ENCODE measurements around the gene TRPC4AP. TPM values are rescaled to one million over a fixed set of nuclear protein-coding genes. Genes with fewer than 3 reads are reported as not detected.

Gene TRPC4AP
- total and polyA plus RNA-seq, 7 donors = 24.0 to 61.8 (median 45.3) TPM

DNA sequence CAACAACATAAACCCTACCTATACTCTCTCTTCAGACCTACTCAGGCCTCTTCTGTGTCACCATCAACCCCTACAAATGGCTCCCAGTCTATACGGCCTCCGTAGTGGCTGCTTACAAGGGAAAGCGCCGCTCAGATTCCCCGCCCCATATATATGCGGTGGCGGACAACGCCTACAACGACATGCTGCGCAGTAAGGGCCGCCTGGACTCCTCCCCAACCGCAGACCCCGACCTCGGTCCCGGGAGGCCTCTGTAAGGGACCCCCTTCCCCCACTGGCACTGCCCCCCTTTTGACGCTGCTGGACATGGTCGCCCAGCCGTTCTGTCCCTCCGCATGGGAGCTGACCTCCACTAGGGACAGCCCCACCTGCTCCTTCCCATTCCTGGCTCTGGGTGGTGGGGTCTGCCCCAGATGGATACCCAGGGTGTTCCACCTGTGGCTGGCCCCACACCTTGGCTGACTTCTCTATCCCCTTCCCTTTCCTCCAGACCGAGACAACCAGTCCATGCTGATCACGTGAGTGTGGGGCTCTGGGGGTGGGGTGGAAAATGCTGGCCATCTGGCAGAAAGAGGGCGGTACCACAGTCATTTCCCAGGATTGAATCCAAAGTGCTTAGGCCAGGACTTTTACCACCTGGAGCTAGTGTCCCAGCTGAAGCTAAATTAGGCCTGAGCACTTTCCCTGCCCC, 111.9 kb downstream of the TRPC4AP start:
- H3K27me3 ChIP-seq = peaks cover 14 to 75% (median 43%) of the 10 kb centered on the region in 3 donors
- DNase-seq = no peak
- no peak for TF ChIP-seq POLR2AphosphoS5 (IDR thresholded peaks at IDR 0.05)
- TF ChIP-seq EP300 (IDR thresholded peaks at IDR 0.05) = no peak
- TF ChIP-seq POLR2A (IDR thresholded peaks at IDR 0.05) = no peak
- TF ChIP-seq, protein P1, sequence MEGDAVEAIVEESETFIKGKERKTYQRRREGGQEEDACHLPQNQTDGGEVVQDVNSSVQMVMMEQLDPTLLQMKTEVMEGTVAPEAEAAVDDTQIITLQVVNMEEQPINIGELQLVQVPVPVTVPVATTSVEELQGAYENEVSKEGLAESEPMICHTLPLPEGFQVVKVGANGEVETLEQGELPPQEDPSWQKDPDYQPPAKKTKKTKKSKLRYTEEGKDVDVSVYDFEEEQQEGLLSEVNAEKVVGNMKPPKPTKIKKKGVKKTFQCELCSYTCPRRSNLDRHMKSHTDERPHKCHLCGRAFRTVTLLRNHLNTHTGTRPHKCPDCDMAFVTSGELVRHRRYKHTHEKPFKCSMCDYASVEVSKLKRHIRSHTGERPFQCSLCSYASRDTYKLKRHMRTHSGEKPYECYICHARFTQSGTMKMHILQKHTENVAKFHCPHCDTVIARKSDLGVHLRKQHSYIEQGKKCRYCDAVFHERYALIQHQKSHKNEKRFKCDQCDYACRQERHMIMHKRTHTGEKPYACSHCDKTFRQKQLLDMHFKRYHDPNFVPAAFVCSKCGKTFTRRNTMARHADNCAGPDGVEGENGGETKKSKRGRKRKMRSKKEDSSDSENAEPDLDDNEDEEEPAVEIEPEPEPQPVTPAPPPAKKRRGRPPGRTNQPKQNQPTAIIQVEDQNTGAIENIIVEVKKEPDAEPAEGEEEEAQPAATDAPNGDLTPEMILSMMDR (IDR thresholded peaks at IDR 0.05) = no peak
- no peaks in the 10 kb centered on the region for H3K9me3 ChIP-seq
- no peaks in the 10 kb centered on the region for H3K36me3 ChIP-seq
- 84 to 88% methylated on average over 22 of the region's 22 CpGs for WGBS, 2 donors
- H3K4me1 ChIP-seq = peaks cover 0 to 4% (median 0%) of the 10 kb centered on the region in 4 donors
- H3K27ac ChIP-seq = no peak overlapping the region
- intact Hi-C loops (cut with DNase I) = no loop called here
- H3K4me3 ChIP-seq = no peak overlapping the region

DNA sequence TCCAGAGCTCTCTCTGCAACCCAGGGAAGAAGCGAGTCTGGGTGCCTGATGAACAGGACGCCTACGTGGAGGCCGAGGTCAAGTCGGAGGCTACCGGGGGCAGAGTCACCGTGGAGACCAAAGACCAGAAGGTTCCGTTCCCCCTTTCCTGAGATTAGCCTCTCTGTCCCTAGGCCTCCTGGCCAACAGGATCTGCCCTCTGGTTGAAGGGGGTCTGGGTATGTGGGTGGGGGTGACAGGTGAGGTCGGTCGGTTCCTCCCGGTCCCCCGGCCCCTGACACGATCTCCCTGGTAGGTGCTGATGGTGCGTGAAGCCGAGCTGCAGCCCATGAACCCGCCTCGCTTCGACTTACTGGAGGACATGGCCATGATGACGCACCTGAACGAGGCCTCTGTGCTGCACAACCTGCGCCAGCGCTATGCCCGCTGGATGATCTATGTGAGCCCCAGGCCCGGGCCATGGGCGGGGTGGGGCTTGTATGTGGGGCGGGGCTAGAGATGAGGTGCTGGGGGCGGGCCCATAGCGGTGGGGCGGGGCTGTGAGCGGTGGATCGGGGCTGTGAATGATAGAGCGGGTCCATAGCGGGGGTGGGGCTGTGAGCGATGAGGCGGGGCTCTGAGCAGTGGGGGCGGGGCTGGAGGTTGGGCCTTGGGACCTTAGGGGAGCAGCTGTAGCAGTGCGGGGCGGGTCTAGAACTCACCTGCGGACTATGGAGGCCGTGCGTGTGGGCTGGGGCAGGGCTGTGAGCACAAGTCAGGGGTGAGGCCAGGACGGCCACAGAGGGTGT, 113.0 kb downstream of the TRPC4AP start:
- peaks cover 13 to 67% (median 42%) of the 10 kb centered on the region in 3 donors for H3K27me3 ChIP-seq
- 79 to 88% methylated on average over 42 of the region's 42 CpGs for WGBS, 2 donors
- TF ChIP-seq POLR2A (IDR thresholded peaks at IDR 0.05) = no peak
- TF ChIP-seq EP300 (IDR thresholded peaks at IDR 0.05) = no peak
- TF ChIP-seq, protein P1 (IDR thresholded peaks at IDR 0.05) = no peak
- TF ChIP-seq POLR2AphosphoS5 (IDR thresholded peaks at IDR 0.05) = no peak
- no peak overlapping the region for H3K4me3 ChIP-seq
- intact Hi-C loops (cut with DNase I) = no loop called here
- no peak for DNase-seq
- H3K4me1 ChIP-seq = peaks cover 0 to 4% (median 0%) of the 10 kb centered on the region in 4 donors
- no peaks in the 10 kb centered on the region for H3K36me3 ChIP-seq
- H3K27ac ChIP-seq = no peak overlapping the region
- H3K9me3 ChIP-seq = no peaks in the 10 kb centered on the region

DNA sequence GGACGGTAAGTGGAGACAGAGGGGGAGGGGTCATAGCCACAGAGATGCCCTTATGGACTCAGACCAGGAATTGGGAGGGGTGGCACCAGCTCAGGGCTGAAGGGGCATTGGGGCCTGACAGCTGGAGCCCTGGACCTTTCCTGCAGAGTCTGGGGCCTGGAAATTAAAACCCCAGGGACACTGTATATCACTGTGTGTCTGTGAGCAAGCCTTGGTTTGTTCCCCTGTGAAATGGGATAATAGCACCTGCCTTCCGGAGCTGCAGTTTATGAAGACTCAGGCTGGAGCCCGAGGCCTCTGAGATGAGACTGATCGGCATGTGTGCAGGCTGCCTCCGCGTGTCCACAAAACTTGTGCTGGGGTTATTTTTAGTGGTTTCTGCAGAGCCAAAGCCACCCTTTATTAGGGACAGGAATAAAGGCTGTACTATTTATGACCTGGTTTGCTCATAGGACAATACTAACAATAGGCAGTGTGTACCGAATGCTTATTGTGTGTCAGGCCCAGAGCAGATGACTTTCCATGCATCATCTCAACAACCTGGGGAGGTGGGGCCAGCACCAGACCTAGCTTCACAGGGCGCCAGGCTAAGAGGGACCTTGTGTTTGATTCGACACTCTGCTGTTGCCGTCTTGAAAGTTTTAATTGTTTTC, 114.4 kb downstream of the TRPC4AP start:
- TF ChIP-seq EP300 (IDR thresholded peaks at IDR 0.05) (no peak), POLR2A (IDR thresholded peaks at IDR 0.05) (no peak), POLR2AphosphoS5 (IDR thresholded peaks at IDR 0.05) (no peak)
- TF ChIP-seq, protein P1 (IDR thresholded peaks at IDR 0.05) = no peak
- WGBS, 2 donors = 80 to 86% methylated on average over 10 of the region's 10 CpGs
- Histone ChIP-seq H3K4me3 (no peak overlapping the region), H3K4me1 (peaks cover 0 to 4% (median 0%) of the 10 kb centered on the region in 4 donors), H3K36me3 (no peaks in the 10 kb centered on the region), H3K27ac (no peak overlapping the region), H3K9me3 (no peaks in the 10 kb centered on the region), H3K27me3 (peaks cover 6 to 54% (median 31%) of the 10 kb centered on the region in 3 donors)
- intact Hi-C loops (cut with DNase I) = no loop called here
- no peak for DNase-seq

DNA sequence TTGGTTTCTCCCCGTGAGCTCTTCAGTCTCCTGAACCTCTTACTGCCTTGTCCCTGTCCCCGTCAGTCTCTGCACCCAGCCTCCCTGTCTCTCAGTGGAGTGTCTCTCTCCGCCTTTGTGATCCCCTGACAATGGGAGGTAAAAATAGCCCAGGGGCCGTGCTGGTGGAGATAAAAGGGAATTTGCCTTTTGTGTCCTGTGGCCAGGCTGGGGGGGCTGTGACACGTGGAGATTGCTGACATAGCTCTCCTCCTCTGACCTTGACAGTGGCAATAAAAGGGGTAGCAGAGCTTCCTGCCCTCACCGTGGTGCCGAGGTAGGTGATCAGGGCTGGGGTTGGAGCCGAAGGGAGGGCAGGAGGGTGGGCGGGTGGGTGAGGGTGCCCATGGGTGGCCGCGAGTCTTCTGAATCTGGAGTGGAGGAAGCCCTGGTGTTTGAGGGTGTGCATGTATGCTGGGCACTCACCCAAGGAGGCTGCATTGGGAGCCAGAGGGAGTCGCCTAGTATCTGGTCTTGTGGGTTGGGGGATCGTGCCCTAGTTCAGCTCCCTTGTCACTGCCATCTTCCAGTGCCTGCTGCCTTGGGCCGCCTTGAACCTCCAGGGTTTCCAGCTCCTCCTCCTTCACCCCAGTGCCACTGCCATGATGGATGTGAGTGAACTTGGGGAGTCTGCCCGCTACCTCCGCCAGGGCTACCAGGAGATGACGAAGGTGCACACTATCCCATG, 115.1 kb downstream of the TRPC4AP start:
- Histone ChIP-seq H3K27ac (no peak overlapping the region), H3K9me3 (no peaks in the 10 kb centered on the region), H3K36me3 (no peaks in the 10 kb centered on the region), H3K4me1 (peaks cover 0 to 4% (median 0%) of the 10 kb centered on the region in 4 donors), H3K27me3 (peaks cover 1 to 48% (median 27%) of the 10 kb centered on the region in 3 donors), H3K4me3 (no peak overlapping the region)
- no peak for DNase-seq
- intact Hi-C loops (cut with DNase I) = no loop called here
- WGBS, 2 donors = 60 to 61% methylated on average over 17 of the region's 17 CpGs
- TF ChIP-seq EP300 (IDR thresholded peaks at IDR 0.05) (no peak), POLR2A (IDR thresholded peaks at IDR 0.05) (no peak), POLR2AphosphoS5 (IDR thresholded peaks at IDR 0.05) (no peak)
- TF ChIP-seq, protein P1 (IDR thresholded peaks at IDR 0.05) = no peak
